Measurements from ENCODE around the gene GOLGB1. TPM values are rescaled to one million over a fixed set of nuclear protein-coding genes. Genes with fewer than 3 reads are reported as not detected.
"Not testable (repeated sequence)": the region's sequence is repeated elsewhere in the genome, so short reads cannot be mapped to it uniquely, and the experiment has no call there.

The GOLGB1 gene
- total RNA-seq, 2 donors from 2014 or later: 58.3 to 64.2 TPM

DNA sequence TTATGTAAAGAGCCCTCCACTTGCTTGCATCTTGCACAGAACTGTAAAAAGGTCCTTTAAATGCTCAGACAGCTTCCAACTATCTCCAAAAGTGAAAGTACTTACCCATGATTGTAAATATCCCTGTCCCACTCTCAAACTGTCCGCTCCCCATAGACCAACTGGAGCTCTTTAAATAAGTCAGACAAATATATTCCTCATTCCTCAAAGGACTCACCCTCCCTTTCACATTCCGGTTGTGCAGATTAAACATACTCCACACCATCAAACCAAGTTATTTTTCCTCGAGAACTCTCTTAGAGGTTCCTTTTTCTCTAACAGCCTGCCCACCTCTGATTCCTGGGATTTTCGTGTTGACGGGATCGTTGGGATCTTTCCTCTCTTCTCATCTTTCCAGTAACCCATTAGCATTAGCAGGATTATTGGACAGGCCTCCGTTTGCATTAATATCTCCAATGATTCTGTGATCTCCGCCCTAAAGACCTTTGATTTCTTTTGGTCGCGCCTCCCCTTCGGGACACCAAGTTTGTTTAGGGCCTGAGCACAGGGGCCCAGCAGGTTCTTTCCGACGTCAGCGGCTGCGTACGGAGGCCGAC is 763 bp downstream of the GOLGB1 start:
- DNase-seq (ENCODE audit: low spot score): no peak
- intact Hi-C loops (cut with DNase I): no loop called here

DNA sequence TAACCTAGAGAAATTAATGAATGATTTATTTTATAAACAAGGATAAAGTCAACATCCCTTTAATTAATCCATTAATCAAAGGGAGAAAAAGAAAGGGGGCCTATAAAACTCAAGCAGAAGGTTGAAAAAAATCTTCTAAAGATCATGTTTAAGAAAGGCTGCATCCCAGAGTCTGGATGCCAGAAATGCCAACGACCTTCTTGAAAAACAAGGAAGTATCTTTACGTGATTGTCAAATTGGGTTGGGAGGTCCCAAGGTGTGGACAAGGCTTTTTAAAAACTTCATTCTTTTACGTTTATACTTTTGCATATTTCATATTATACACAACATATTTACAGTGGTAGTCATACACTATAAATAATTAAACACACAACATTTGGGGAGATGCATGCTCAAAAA is 1.6 kb downstream of the GOLGB1 start:
- intact Hi-C loops (cut with DNase I): loop anchor here in 1 of 2 donors (2.0 kb wide), 1 partner anchor 63 kb away; no protein-coding TSS in a partner anchor
- DNase-seq (ENCODE audit: low spot score): no peak

DNA sequence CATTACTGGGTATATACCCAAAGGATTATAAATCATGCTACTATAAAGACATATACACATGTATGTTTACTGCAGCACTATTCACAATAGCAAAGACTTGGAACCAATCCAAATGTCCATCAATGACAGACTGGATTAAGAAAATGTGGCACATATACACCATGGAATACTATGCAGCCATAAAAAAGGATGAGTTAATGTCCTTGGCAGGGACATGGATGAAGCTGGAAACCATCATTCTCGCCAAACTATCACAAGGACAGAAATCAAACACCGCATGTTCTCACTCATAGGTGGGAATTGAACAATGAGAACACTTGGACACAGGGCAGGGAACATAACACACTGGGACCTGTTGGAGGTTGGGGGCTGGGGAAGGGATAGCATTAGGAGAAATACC is 6.4 kb downstream of the GOLGB1 start:
- intact Hi-C loops (cut with DNase I); DNase-seq (ENCODE audit: low spot score): not testable (repeated sequence)

DNA sequence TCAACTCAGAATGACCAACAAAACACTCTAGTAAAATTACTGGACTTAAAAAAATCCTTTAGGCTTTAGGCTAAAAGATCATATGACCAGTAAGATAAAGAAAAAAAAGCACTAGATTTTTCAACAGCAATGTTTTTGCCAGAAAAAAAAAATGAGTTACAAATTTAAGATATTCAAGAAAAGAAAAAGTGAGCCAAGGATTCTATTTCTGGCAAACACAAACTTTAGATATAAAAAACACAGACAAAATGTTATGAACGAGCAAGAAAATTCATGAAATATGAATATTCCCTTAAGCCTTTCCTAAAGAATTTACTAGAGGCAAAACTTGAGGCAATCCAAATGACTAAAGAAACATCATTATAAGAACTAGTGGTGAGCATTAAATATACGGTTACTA is 8.6 kb downstream of the GOLGB1 start:
- intact Hi-C loops (cut with DNase I): no loop called here
- DNase-seq (ENCODE audit: low spot score): no peak

DNA sequence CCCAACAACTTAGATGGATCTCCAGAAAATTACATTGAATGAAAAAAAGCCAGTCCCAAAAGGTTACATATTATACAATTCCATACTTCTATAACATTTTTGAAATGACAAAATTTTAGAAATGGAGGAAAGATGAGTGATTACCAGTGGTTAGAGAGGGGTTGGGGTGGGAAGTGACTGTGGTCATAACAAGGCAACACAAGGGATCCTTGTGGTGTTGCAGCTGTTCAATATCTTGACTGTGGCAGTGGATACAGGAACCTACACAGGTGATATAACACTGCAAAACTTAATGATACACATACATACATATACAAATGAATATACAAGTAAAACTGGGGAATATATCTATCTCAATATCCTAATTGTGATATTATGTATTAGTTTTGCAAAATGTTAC is 9.6 kb downstream of the GOLGB1 start:
- intact Hi-C loops (cut with DNase I): no loop called here
- DNase-seq (ENCODE audit: low spot score): no peak

DNA sequence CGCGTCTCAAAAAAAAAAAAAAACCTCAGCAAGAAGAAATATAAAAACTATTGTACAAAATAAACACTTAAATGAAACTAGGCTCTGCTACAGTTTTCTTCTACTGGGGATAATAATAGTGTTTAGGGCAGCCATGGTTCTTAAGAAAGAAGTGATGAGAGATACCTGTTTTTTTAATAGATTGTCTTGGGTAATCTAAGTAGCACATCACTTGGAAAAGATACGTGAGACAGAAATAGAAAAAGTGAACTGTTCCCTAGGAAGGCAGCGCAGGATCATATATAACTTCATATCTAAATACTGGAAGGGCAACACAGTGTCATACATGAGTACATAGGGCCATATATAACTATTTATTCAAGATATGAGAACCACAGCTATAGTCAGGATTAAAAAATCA is 11.9 kb downstream of the GOLGB1 start:
- intact Hi-C loops (cut with DNase I): no loop called here
- DNase-seq (ENCODE audit: low spot score): no peak

DNA sequence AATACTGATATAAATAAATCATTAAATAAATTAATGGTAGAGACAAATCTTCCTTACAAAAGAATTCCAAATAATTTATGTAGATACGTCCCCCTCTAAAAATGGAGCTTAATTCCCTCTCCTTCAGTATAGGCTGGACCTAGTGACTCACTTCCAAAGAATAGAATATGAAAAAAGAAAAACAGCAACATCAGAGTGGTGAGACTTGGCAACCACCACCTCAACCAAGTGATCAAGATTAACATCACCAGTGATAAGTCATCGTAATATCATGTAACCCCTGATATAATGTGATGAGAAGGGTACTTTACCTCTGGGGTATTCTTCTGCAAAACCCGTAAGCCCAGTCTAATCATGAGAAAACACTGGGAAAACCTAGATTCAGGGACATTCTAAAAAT is 13.4 kb downstream of the GOLGB1 start:
- DNase-seq (ENCODE audit: low spot score): no peak
- intact Hi-C loops (cut with DNase I): no loop called here

DNA sequence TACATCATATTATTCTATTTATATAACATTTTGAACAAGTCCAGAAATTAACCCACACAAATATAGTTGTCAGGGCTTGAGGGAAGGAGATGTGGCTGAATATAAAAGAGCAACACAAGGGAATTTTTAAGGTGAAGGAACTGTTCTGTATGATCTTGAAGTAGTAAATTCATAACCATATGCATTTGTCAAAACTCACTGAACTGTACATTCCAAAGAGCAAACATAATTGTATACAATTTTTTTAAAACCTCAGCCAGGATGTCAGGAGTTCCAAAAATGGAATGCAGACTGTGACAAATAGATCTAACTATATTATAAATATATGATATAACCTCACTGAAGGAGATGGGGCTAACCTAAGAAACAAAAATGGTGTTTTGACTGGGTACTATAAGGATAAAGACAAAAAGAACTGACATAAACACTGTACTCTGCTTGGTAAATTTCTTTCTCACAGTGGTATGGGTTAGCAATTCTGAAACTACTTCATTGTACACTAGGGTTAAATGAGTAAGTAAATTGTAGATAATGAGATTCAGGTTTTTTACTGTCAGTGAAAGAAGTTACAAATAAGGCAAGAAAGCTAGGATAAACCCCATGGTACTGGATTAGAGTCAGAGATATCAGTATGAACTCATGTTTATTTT is 14.4 kb downstream of the GOLGB1 start:
- intact Hi-C loops (cut with DNase I): no loop called here
- no peak for DNase-seq (ENCODE audit: low spot score)

DNA sequence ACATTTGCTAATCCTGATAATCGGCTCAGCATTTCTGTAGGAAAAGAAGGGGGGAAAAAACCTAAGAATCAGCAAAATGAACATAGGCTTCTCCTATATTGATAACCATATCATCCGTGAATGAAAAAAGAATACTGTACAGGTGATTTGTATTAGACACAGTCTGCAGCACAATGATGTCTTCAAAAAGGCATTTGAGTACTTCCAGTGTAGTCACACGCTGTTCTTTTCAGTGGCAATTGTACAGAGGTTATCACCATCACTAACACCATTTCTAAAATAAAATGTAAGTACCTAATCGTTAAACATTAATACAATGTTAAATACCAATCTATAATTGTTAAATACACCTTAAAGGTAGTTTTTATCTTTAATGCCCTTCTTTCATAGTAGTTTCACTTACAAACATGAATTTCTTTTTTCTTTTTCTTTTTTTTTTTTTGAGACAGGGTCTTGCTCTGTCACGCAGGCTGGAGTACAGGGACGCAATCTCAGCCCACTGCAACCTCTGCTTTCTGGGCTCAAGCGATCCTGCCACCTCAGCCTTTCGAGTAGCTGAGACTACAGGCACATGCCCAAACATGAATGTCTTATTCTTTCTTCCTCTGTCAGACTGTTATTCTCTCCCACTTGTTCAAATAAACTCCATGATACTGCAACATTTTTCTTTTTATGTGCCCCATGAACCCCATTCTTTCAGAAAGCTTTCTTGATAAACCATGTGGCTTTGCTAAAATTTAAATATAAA is 18.4 kb downstream of the GOLGB1 start:
- intact Hi-C loops (cut with DNase I): no loop called here
- DNase-seq (ENCODE audit: low spot score): no peak

DNA sequence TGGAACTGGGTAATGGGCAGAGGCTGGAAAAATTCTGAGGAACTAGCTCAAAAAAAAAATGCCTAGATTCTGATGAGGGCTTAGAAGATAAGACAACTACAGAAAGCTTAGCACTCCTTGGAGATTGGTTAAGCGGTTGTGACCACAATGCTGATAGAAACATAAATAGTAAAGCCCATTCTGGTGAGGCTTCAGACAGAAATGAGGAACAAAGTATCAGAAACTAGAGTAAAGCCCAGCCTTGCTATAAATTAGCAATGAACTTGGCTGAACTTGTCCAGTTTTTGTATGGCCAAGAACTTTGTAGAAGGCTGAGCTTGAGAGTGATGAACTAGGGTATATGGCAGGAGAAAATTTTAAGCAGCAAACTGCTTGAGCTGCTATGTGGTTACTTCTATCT is 25.4 kb downstream of the GOLGB1 start:
- no peak for DNase-seq (ENCODE audit: low spot score)

DNA sequence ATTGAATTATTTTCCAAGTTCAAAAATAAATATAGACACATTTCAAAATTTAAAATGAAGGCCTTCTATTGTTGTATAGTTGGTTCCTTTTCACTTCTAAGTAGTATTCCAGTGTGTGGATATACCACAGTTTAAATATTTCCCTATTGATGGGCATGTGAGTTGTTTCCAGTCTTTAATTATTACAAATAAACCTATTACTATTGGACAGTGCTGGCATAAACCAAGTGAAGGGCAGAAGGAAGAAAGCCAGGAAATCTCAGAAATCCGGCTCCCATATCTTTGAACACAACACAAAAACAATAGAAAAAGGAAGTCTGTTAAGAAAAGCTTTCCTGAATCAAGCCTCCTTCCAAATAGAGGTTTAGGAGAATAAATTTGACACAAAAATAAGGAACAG is 26.1 kb downstream of the GOLGB1 start:
- DNase-seq (ENCODE audit: low spot score): no peak
- intact Hi-C loops (cut with DNase I): no loop called here

More for the DNA sequence above, 25.4 kb downstream of the GOLGB1 start:
- intact Hi-C loops (cut with DNase I): no loop called here

DNA sequence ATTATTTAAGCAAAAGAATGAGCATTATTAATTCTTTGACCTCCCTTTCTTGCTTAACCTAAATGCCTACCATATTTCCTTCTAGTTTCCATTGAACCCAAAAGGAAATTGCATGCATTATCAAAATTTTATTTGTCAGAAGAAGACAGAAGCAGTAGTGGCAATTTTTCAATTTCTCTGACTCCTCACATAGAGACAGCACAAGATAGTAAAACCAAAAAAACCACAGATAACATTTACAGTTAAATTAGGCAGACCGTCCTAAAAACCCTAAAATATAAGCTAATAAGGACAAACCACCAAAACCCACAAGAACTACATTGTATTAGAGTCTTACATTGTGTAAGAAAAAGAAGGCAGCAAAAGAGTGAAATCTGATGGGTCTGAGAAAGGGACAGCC is 27.1 kb downstream of the GOLGB1 start:
- DNase-seq (ENCODE audit: low spot score): no peak
- intact Hi-C loops (cut with DNase I): no loop called here

DNA sequence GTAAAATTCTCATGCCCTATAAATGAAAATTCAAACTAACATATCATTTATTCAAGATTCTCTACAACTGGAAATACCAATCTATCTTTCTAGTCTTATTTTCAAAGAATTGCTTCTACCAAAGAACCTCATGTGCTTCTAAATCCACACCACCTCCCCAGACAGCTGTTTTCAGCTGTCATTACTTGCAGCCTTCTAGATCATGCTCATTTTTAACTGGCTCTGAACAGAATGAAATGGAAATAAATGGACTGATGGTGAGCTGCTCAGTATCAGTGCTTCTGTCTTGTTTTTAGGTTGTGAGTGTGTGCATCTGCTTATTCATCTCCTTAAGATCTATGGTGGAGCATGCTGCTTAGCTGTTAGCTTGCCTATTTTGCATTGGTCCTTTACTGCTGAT is 29.4 kb downstream of the GOLGB1 start:
- no peak for DNase-seq (ENCODE audit: low spot score)
- intact Hi-C loops (cut with DNase I): no loop called here

DNA sequence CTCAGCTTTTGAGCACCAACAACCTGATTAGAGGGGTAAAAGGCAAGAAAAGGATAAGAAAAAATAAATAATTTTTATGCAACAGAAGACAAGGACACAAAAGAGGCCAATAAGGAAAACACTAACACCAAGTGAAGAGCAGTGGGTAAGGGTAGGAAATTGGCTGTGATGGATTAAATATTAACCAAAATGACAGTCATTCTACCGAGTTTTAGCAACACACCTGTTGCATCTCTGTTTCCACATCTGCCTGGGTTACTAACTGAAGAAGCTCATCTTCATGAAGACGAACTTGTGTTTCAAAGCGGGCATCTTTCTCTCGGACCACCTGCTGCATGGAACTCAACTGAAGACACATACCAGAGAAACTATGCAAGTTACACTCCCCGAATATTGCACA is 30.1 kb downstream of the GOLGB1 start:
- intact Hi-C loops (cut with DNase I): no loop called here
- no peak for DNase-seq (ENCODE audit: low spot score)

DNA sequence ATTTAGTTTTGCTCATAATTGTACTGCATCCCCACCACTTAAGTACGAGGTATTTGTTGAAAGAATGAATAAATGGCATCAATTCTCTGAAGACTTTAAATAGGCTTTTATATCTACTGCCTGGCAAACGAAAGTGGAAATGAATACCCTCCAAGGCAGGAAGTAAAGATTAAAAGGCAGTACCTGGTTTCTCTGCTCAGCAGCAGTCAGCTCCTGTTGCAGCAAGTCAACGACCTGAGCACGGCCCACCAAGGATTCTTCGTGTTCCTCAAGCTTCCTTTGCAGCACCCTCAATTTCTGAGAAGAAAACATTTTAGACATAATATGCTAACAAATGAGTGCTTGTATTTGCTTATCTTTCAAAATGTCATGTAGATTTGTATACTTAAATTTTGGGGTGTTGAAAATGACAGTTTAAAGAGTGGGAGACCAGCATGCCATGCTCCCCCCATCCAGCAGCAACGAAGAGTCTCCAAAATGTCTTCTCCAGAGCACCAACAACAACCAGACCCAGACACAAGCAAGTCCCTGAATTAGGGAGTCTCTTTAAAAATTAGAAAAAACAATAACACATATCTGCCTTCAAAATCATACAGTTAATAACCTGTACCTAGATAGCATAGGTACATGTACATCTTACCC is 31.2 kb downstream of the GOLGB1 start:
- intact Hi-C loops (cut with DNase I): no loop called here

DNA sequence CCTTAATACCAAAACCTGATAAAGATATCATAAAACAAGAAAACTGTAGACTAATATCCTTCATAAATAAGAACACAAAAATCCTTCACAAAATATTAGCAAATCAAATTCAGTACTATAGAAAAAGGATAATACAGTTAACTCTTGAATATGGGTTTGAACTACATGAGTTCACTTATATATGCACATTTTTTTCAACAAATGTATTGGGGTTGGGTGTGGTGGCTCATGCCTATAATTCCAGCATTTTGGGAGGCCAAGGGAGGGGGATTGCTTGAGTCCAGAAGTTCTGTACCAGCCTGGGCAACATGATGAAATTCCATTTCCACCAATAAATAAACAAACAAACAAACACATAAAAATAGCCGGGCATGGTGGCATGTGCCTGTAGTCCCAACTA is 39.2 kb downstream of the GOLGB1 start:
- intact Hi-C loops (cut with DNase I): no loop called here

More for the DNA sequence above, 31.2 kb downstream of the GOLGB1 start:
- no peak for DNase-seq (ENCODE audit: low spot score)

DNA sequence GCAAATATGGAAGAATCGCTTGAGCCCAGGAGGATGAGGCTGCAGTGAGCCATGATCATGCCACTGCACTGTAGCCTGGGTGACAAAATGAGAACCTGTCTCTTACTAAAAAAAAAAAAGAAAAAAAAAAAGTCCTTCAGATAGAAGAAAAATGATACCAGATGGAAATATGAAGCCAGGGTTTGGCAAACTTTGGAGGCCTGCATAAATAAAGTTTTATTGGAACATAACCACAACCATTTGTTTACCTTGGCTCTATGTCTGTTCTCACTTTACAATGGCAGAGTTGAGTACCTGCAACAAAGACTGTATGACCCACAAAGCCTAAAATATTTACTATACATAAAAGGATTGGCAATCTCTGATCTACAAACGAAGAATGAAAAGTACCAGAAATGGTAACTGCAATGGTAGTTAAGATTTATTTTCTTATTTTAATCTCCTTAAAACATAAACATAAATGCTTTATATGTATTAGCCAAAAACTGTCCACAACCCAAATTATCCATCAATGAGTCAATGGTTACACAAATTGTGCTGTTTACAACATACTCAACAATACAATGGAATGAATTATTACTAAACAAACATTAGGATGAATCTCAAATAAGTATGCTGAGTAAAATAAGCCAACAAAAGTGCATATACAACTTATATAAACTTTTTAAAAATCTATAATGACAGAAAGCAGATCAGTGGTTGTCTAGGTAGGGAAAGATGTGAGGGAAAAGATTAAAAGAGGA is 41.8 kb downstream of the GOLGB1 start:
- no peak for DNase-seq (ENCODE audit: low spot score)
- intact Hi-C loops (cut with DNase I): no loop called here

More for the DNA sequence above, 39.2 kb downstream of the GOLGB1 start:
- no peak for DNase-seq (ENCODE audit: low spot score)

DNA sequence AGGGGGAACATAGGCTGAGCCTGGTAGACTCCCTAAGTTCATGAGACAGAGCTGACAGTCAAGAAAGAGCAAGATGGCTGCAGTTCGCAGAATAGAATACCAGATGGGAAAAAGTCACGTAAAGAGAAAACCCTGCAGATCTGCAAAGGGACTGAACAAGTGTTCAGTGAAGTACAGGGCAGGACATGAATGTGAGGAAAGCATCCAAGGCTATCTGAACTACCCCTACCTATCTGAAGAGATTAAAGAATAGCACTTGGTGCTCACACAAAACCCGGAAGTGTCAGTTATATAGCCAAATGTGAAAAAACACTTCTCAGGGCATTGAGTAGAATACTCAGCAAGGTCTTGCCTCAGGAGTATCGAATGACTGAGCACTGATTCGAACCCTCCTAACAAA is 44.0 kb downstream of the GOLGB1 start:
- intact Hi-C loops (cut with DNase I): no loop called here

DNA sequence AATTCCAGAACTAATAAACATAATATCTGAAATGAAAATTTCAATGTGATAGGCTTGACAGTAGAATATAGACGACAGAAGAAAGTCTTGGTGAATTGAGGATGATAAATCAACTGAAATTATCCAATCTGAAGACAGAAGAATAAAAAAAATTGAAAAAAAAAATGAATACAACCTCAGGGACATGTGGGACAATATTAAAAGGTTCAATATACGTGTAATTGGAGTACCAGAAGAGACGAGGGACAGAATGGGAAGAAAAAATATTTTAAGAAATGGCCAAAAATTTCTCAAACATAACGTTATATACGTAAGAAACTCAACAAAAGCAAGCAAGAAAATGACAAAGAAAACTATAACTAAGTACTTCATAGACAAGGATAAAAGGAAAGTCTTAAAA is 45.6 kb downstream of the GOLGB1 start:
- intact Hi-C loops (cut with DNase I): no loop called here
- DNase-seq (ENCODE audit: low spot score): no peak

More for the DNA sequence above, 44.0 kb downstream of the GOLGB1 start:
- DNase-seq (ENCODE audit: low spot score): no peak

DNA sequence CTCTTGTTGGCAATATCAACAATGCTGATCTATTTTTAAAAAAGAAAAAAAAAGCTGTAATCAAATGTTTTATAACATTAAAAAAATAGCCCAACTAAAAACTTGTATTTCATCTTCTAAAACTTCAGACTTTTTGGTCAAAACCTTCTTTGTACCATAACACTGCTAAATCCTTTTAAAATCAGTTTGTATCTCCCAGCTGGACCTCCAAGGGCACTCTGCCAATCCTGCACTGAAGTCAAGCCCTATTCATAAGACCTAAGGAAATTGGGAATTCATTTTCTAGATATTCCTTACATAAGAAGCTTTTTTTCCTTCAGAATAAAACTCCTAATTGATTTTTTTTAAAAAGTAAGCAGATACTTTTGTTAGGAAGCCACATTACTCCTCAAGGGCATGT is 50.6 kb downstream of the GOLGB1 start:
- no peak for DNase-seq (ENCODE audit: low spot score)
- intact Hi-C loops (cut with DNase I): no loop called here
